SK-N-DZ (cell line): ENCODE measurements around the gene TIRAP.

Source experiments
- DNase-seq: peaks from one replicate; pipeline ENCODE4 v3.0.0-alpha.2; 2015; ENCODE audit warnings: low spot score

The TIRAP gene

GRCh38 chr11:126322996-126323395 lies 40.1 kb downstream of the TIRAP start:
- DNase-seq = no peak

- DNase-seq = no peak
Observed at GRCh38 chr11:126327281-126328000, 44.5 kb downstream of the TIRAP start.

- no peak for DNase-seq
Observed at GRCh38 chr11:126328001-126328390, 45.1 kb downstream of the TIRAP start.

GRCh38 chr11:126328444-126328843 lies 45.6 kb downstream of the TIRAP start:
- no peak for DNase-seq

- no peak for DNase-seq
Observed at GRCh38 chr11:126328938-126329643, 46.2 kb downstream of the TIRAP start.

- DNase-seq = no peak
Observed at GRCh38 chr11:126329644-126330211, 46.8 kb downstream of the TIRAP start.

GRCh38 chr11:126331286-126331685 lies 48.4 kb downstream of the TIRAP start:
- DNase-seq = no peak

- no peak for DNase-seq
Observed at GRCh38 chr11:126332221-126332711, 49.4 kb downstream of the TIRAP start.

GRCh38 chr11:126333142-126333541 lies 50.2 kb downstream of the TIRAP start:
- DNase-seq = no peak

GRCh38 chr11:126334659-126335462 lies 52.0 kb downstream of the TIRAP start:
- DNase-seq = no peak

GRCh38 chr11:126335463-126335760 lies 52.5 kb downstream of the TIRAP start:
- no peak for DNase-seq

- no peak for DNase-seq
Observed at GRCh38 chr11:126336138-126336541, 53.2 kb downstream of the TIRAP start.

- no peak for DNase-seq
Observed at GRCh38 chr11:126336671-126337101, 53.8 kb downstream of the TIRAP start.

- no peak for DNase-seq
Observed at GRCh38 chr11:126337126-126337473, 54.2 kb downstream of the TIRAP start.

GRCh38 chr11:126337474-126338241 lies 54.8 kb downstream of the TIRAP start:
- no peak for DNase-seq

- DNase-seq = no peak
Observed at GRCh38 chr11:126338346-126339055, 55.6 kb downstream of the TIRAP start.

- no peak for DNase-seq
Observed at GRCh38 chr11:126339073-126339862, 56.4 kb downstream of the TIRAP start.

- DNase-seq = no peak
Observed at GRCh38 chr11:126339863-126340434, 57.1 kb downstream of the TIRAP start.

GRCh38 chr11:126340960-126341606 lies 58.2 kb downstream of the TIRAP start:
- no peak for DNase-seq
